ENCODE data around the gene ABCC4. TPM values are rescaled to one million over a fixed set of nuclear protein-coding genes. Genes with fewer than 3 reads are reported as not detected.

Gene ABCC4
- total RNA-seq, 1 experiment from 2014 or later = 26.3 TPM

GRCh38 chr13:95099541-95099940 is 201.7 kb downstream of the ABCC4 start:
- no TSS peak for BruUV-seq (replicated peaks)
- ATAC-seq = no peak
- H3K4me2 ChIP-seq (ENCODE audit: low read length) = no peak overlapping the region

More at GRCh38 chr13:95099541-95099940, 201.7 kb downstream of the ABCC4 start:
- Histone ChIP-seq H3K36me3 (ENCODE audit: control insufficient read depth in 1 of 2, insufficient read depth in 2 of 2, low read length in 2 of 2) (no peaks in the 10 kb centered on the region), H3K9me3 (ENCODE audit: control insufficient read depth in 1 of 2, insufficient read depth in 1 of 2, low read depth in 1 of 2, low read length in 2 of 2) (0 out of 4 replicates have a peak, but pooled peaks cover 0 to 6% of the 10 kb centered on the region in 2 experiments), H3K4me3 (replicated peaks in 1 of 2; ENCODE audit: low read depth in 1 of 2, low read length in 2 of 2) (no peak overlapping the region), H3K27ac (ENCODE audit: low read depth, low read length) (no peak overlapping the region), H3K9me2 (ENCODE audit: insufficient read depth) (no peaks in the 10 kb centered on the region), H3K79me2 (ENCODE audit: insufficient read depth, low read length) (no peaks in the 10 kb centered on the region), H3K27me3 (ENCODE audit: insufficient read depth, low read length) (no peaks in the 10 kb centered on the region), H3K9ac (ENCODE audit: low read length) (no peak overlapping the region), H2AFZ (ENCODE audit: low read depth, low read length, poor library complexity, severe bottlenecking) (no peak overlapping the region), H4K20me1 (ENCODE audit: insufficient read depth) (no peaks in the 10 kb centered on the region), H3K4me1 (ENCODE audit: control insufficient read depth in 1 of 2, insufficient read depth in 2 of 2, low read length in 2 of 2) (no peaks in the 10 kb centered on the region)
- POLR2A ChIA-PET = no interaction called here
- intact Hi-C loops (cut with micrococcal nuclease) = no loop called here
- no peak for DNase-seq (ENCODE audit: low read depth, low spot score)
- no peak for TF ChIP-seq ATF3 (IDR thresholded peaks at IDR 0.05)
- TF ChIP-seq EGR1 (IDR thresholded peaks at IDR 0.05; ENCODE audit: low read depth) = no peak
- no peak for TF ChIP-seq MAX (IDR thresholded peaks at IDR 0.05)
- TF ChIP-seq YY1 (IDR thresholded peaks at IDR 0.05; ENCODE audit: extremely low read depth, insufficient replicate concordance, low read depth, low read length) = no peak
- TF ChIP-seq POLR2A (IDR thresholded peaks at IDR 0.05; ENCODE audit: borderline replicate concordance, extremely low read depth, insufficient read depth, insufficient read length) = no peak
- no peak for TF ChIP-seq TCF7L2 (IDR thresholded peaks at IDR 0.05; ENCODE audit: borderline replicate concordance, extremely low read depth, insufficient read depth, insufficient read length)
- TF ChIP-seq EZH2 (IDR thresholded peaks at IDR 0.05) = no peak
- TF ChIP-seq SIN3A (IDR thresholded peaks at IDR 0.05; ENCODE audit: low read depth) = no peak
- TF ChIP-seq EZH2phosphoT487 (IDR thresholded peaks at IDR 0.05; ENCODE audit: borderline replicate concordance) = no peak
- TF ChIP-seq CTCF (IDR thresholded peaks at IDR 0.05 in 2 of 3, conservative IDR thresholded peaks at IDR 0.05 in 1 of 3; ENCODE audit: borderline replicate concordance in 1 of 3, insufficient read depth in 1 of 3, low read depth in 2 of 3, low read length in 2 of 3) = no peak
- CTCF ChIA-PET = no interaction called here
- RAD21 ChIA-PET (ENCODE audit: low non-redundant PET in 1 of 2, low total read pairs in 2 of 2, uncharacterized antibody in 2 of 2, unreplicated experiment in 2 of 2) = no interaction called here
